Measurements from ENCODE around the gene ORAI2. TPM values are rescaled to one million over a fixed set of nuclear protein-coding genes. Genes with fewer than 3 reads are reported as not detected.
A peak's percentile ranks its signal among the peaks of the same experiment; 100 is the strongest.

Gene ORAI2
- total and polyA plus RNA-seq, 10 of the 15 experiments (the other 5 are each of a cell fraction or from before 2014, with no cell fraction given) = 5.8 to 111 (median 46.9) TPM

- TF ChIP-seq SIN3A (IDR thresholded peaks at IDR 0.05; ENCODE audit: low read depth, low read length) (no peak), ZBTB4 (CRISPR knock-in tag; IDR thresholded peaks at IDR 0.05) (no peak), CBX5 (IDR thresholded peaks at IDR 0.05; ENCODE audit: low read depth) (no peak), USF2 (IDR thresholded peaks at IDR 0.05; ENCODE audit: borderline replicate concordance, low read depth, low read length) (no peak), SMARCA5 (IDR thresholded peaks at IDR 0.05) (peak; percentile 64; the same call in 1 of the 2 replicates), FOS (IDR thresholded peaks at IDR 0.05; ENCODE audit: borderline replicate concordance, extremely low read depth, insufficient read length) (no peak), MAX (IDR thresholded peaks at IDR 0.05; ENCODE audit: low read depth, low read length) (no peak), NFIC (IDR thresholded peaks at IDR 0.05; ENCODE audit: low read depth, low read length) (no peak), PBX3 (IDR thresholded peaks at IDR 0.05; ENCODE audit: insufficient replicate concordance, low read depth, low read length) (no peak), E4F1 (IDR thresholded peaks at IDR 0.05; ENCODE audit: borderline replicate concordance, partially characterized antibody) (no peak), SP1 (IDR thresholded peaks at IDR 0.05; ENCODE audit: low read depth, low read length) (no peak), ZBED1 (IDR thresholded peaks at IDR 0.05; ENCODE audit: borderline replicate concordance) (no peak), STAT3 (IDR thresholded peaks at IDR 0.05; ENCODE audit: low read depth, low read length) (no peak), ATF7 (IDR thresholded peaks at IDR 0.05; ENCODE audit: low read depth) (no peak), ELK1 (IDR thresholded peaks at IDR 0.05; ENCODE audit: low read depth, low read length) (no peak), NFYA (IDR thresholded peaks at IDR 0.05; ENCODE audit: borderline replicate concordance, low read depth, low read length) (no peak), MXI1 (IDR thresholded peaks at IDR 0.05; ENCODE audit: low read depth, low read length) (no peak), ZSCAN29 (IDR thresholded peaks at IDR 0.05) (0 out of 2 replicates have a peak, but pooled peaks have one; percentile 16), RBBP5 (conservative IDR thresholded peaks at IDR 0.05) (no peak), CBFB (IDR thresholded peaks at IDR 0.05; ENCODE audit: low read depth) (no peak)
Observed at GRCh38 chr7:102390697-102391484, 42.5 kb upstream of the ORAI2 start (continued).

Measured in GM12878 (cell line).